ENCODE measurements around the gene IGSF11. TPM values are rescaled to one million over a fixed set of nuclear protein-coding genes. Genes with fewer than 3 reads are reported as not detected.

Gene IGSF11
- total and polyA plus RNA-seq, 4 donors, result 0.02 to 0.17 TPM; not detected in 2

DNA sequence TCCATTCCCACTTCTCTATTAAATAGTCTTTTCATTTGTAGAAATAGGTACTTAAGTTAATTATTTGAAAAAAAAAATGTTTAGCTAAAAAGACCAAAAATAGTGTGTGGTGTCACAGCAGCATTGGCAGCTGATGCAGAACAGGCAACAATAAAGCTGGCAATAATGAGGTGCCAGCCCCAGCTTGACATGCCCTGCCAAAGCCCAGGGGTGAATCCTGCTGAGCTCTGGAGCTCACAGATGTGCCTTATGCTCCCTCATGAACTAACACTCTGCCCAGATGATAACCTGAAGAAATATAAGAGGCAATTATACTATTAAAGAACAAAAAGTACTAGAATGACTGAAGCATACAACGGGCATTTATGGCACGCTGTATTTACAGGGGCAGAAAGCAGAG lies 63.8 kb downstream of the IGSF11 start:
- H3K9me3 ChIP-seq (ENCODE audit: control insufficient read depth in 4 of 4, low read length in 3 of 4), result no peaks in the 10 kb centered on the region
- H3K27me3 ChIP-seq (ENCODE audit: control insufficient read depth in 4 of 4, insufficient read depth in 4 of 4, low read length in 3 of 4), result peaks cover 0 to 3% (median 1%) of the 10 kb centered on the region in 4 donors
- DNase-seq (ENCODE audit: low spot score), result no peak
- H3K4me1 ChIP-seq (ENCODE audit: control insufficient read depth in 4 of 4, insufficient read depth in 4 of 4, low read length in 3 of 4), result no peaks in the 10 kb centered on the region
- 66% methylated on average over 2 of the region's 2 CpGs for WGBS
- no peak overlapping the region for H3K4me3 ChIP-seq (ENCODE audit: low read depth in 1 of 3, low read length in 3 of 3)
- TF ChIP-seq RAD21 (IDR thresholded peaks at IDR 0.05), result no peak
- no peak for TF ChIP-seq HNF4G (IDR thresholded peaks at IDR 0.05)
- no peak for TF ChIP-seq EGR1 (IDR thresholded peaks at IDR 0.05; ENCODE audit: low read depth in 2 of 2)
- TF ChIP-seq SP1 (IDR thresholded peaks at IDR 0.05), result no peak
- TF ChIP-seq FOXA1 (IDR thresholded peaks at IDR 0.05), result no peak
- TF ChIP-seq NR2F2 (IDR thresholded peaks at IDR 0.05), result no peak
- no peak for TF ChIP-seq RXRA (IDR thresholded peaks at IDR 0.05)
- no peak overlapping the region for H3K9ac ChIP-seq (ENCODE audit: low read depth in 1 of 2, low read length in 2 of 2)
- no peak overlapping the region for H3K27ac ChIP-seq (ENCODE audit: low read depth in 1 of 2, low read length in 2 of 2)
- H3K36me3 ChIP-seq (ENCODE audit: control insufficient read depth in 4 of 4, insufficient read depth in 3 of 4, low read depth in 1 of 4, low read length in 3 of 4), result no peaks in the 10 kb centered on the region

DNA sequence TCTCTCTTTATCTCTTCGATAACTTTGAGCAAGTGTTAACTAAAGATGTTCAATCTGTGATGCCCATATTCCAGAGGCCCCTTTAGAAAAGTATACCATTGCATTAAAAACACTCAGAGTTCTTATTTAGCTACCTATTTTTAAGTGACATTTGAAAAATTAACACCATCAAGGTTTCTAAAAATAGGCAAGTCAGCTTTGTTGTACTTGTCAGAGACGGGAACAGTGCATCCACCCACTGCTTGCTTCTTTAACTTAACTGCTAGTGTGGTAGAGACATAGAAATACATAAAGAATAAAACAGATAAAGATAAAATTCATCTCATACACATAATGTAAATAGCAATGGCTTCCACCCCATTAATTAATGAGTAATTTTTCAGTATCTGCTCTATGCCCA lies 66.0 kb downstream of the IGSF11 start:
- Histone ChIP-seq H3K27me3 (ENCODE audit: control insufficient read depth in 4 of 4, insufficient read depth in 4 of 4, low read length in 3 of 4) (peaks cover 0 to 3% (median 1%) of the 10 kb centered on the region in 4 donors), H3K4me1 (ENCODE audit: control insufficient read depth in 4 of 4, insufficient read depth in 4 of 4, low read length in 3 of 4) (no peaks in the 10 kb centered on the region), H3K36me3 (ENCODE audit: control insufficient read depth in 4 of 4, insufficient read depth in 3 of 4, low read depth in 1 of 4, low read length in 3 of 4) (no peaks in the 10 kb centered on the region), H3K9ac (ENCODE audit: low read depth in 1 of 2, low read length in 2 of 2) (no peak overlapping the region), H3K27ac (ENCODE audit: low read depth in 1 of 2, low read length in 2 of 2) (no peak overlapping the region), H3K4me3 (ENCODE audit: low read depth in 1 of 3, low read length in 3 of 3) (no peak overlapping the region), H3K9me3 (ENCODE audit: control insufficient read depth in 4 of 4, low read length in 3 of 4) (no peaks in the 10 kb centered on the region)
- WGBS, result 67% methylated on average over 2 of the region's 2 CpGs
- no peak for DNase-seq (ENCODE audit: low spot score)
- no peak for TF ChIP-seq YY1 (IDR thresholded peaks at IDR 0.05)

DNA sequence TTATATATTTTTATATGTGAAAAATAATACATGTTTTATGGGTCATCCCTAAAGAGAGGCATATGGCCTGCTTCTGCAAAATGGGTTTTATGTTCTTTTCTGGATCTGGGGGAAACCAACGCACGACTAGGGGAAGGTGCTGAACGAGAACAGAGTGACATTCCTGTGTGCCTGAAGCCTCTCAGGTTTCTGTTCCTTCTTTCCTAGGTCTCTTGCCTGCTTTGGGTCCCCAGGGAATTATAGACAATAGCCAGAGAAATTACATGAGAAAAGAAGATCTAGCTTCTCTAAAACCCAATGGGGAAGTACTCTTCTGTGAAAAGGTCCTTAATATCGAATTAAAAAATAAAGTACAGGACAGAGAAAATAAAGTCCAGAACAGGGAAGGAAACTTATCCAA lies 66.5 kb downstream of the IGSF11 start:
- Histone ChIP-seq H3K9ac (ENCODE audit: low read depth in 1 of 2, low read length in 2 of 2) (no peak overlapping the region), H3K4me1 (ENCODE audit: control insufficient read depth in 4 of 4, insufficient read depth in 4 of 4, low read length in 3 of 4) (no peaks in the 10 kb centered on the region), H3K4me3 (ENCODE audit: low read depth in 1 of 3, low read length in 3 of 3) (no peak overlapping the region), H3K27me3 (ENCODE audit: control insufficient read depth in 4 of 4, insufficient read depth in 4 of 4, low read length in 3 of 4) (peaks cover 0 to 3% (median 1%) of the 10 kb centered on the region in 4 donors), H3K27ac (ENCODE audit: low read depth in 1 of 2, low read length in 2 of 2) (no peak overlapping the region), H3K9me3 (ENCODE audit: control insufficient read depth in 4 of 4, low read length in 3 of 4) (no peaks in the 10 kb centered on the region), H3K36me3 (ENCODE audit: control insufficient read depth in 4 of 4, insufficient read depth in 3 of 4, low read depth in 1 of 4, low read length in 3 of 4) (no peaks in the 10 kb centered on the region)
- no peak for DNase-seq (ENCODE audit: low spot score)
- WGBS, result 54% methylated on average over 4 of the region's 4 CpGs
- TF ChIP-seq SP1 (IDR thresholded peaks at IDR 0.05) (no peak), JUND (IDR thresholded peaks at IDR 0.05) (no peak), TAF1 (conservative IDR thresholded peaks at IDR 0.05) (no peak), YY1 (IDR thresholded peaks at IDR 0.05) (no peak)

DNA sequence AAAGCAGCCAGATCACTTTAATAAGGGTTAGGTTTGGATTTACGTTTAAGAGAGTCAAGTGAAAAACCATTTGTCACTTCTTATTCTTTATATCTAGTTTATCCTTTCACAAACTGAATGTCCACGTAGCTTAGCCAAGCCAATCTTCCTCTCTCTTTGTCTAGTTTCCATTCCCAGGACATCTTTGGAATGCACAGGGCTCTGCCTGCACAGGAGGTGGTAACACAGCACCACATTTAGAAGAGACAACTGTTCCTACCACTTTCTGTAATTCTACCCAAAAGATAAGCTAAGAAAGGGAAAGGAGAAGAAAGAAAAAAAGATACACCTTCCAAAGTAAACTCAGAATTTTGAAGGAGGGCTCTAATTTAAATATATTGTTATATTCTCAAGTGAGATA lies 67.9 kb downstream of the IGSF11 start:
- WGBS, result 45% methylated on average over 2 of the region's 2 CpGs
- Histone ChIP-seq H3K27ac (ENCODE audit: low read depth in 1 of 2, low read length in 2 of 2) (no peak overlapping the region), H3K27me3 (ENCODE audit: control insufficient read depth in 4 of 4, insufficient read depth in 4 of 4, low read length in 3 of 4) (peaks cover 0 to 3% (median 1%) of the 10 kb centered on the region in 4 donors), H3K36me3 (ENCODE audit: control insufficient read depth in 4 of 4, insufficient read depth in 3 of 4, low read depth in 1 of 4, low read length in 3 of 4) (no peaks in the 10 kb centered on the region), H3K9me3 (ENCODE audit: control insufficient read depth in 4 of 4, low read length in 3 of 4) (no peaks in the 10 kb centered on the region), H3K9ac (ENCODE audit: low read depth in 1 of 2, low read length in 2 of 2) (no peak overlapping the region), H3K4me1 (ENCODE audit: control insufficient read depth in 4 of 4, insufficient read depth in 4 of 4, low read length in 3 of 4) (no peaks in the 10 kb centered on the region), H3K4me3 (ENCODE audit: low read depth in 1 of 3, low read length in 3 of 3) (no peak overlapping the region)
- TF ChIP-seq GABPA (IDR thresholded peaks at IDR 0.05 in 1 of 2, conservative IDR thresholded peaks at IDR 0.05 in 1 of 2) (no peak), FOXA1 (IDR thresholded peaks at IDR 0.05) (no peak), JUND (IDR thresholded peaks at IDR 0.05) (no peak), TAF1 (conservative IDR thresholded peaks at IDR 0.05) (no peak)
- TF ChIP-seq, protein P1, sequence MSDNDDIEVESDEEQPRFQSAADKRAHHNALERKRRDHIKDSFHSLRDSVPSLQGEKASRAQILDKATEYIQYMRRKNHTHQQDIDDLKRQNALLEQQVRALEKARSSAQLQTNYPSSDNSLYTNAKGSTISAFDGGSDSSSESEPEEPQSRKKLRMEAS (IDR thresholded peaks at IDR 0.05), result no peak
- TF ChIP-seq, protein P2, sequence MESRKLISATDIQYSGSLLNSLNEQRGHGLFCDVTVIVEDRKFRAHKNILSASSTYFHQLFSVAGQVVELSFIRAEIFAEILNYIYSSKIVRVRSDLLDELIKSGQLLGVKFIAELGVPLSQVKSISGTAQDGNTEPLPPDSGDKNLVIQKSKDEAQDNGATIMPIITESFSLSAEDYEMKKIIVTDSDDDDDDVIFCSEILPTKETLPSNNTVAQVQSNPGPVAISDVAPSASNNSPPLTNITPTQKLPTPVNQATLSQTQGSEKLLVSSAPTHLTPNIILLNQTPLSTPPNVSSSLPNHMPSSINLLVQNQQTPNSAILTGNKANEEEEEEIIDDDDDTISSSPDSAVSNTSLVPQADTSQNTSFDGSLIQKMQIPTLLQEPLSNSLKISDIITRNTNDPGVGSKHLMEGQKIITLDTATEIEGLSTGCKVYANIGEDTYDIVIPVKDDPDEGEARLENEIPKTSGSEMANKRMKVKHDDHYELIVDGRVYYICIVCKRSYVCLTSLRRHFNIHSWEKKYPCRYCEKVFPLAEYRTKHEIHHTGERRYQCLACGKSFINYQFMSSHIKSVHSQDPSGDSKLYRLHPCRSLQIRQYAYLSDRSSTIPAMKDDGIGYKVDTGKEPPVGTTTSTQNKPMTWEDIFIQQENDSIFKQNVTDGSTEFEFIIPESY (IDR thresholded peaks at IDR 0.05), result no peak
- TF ChIP-seq, protein P3, sequence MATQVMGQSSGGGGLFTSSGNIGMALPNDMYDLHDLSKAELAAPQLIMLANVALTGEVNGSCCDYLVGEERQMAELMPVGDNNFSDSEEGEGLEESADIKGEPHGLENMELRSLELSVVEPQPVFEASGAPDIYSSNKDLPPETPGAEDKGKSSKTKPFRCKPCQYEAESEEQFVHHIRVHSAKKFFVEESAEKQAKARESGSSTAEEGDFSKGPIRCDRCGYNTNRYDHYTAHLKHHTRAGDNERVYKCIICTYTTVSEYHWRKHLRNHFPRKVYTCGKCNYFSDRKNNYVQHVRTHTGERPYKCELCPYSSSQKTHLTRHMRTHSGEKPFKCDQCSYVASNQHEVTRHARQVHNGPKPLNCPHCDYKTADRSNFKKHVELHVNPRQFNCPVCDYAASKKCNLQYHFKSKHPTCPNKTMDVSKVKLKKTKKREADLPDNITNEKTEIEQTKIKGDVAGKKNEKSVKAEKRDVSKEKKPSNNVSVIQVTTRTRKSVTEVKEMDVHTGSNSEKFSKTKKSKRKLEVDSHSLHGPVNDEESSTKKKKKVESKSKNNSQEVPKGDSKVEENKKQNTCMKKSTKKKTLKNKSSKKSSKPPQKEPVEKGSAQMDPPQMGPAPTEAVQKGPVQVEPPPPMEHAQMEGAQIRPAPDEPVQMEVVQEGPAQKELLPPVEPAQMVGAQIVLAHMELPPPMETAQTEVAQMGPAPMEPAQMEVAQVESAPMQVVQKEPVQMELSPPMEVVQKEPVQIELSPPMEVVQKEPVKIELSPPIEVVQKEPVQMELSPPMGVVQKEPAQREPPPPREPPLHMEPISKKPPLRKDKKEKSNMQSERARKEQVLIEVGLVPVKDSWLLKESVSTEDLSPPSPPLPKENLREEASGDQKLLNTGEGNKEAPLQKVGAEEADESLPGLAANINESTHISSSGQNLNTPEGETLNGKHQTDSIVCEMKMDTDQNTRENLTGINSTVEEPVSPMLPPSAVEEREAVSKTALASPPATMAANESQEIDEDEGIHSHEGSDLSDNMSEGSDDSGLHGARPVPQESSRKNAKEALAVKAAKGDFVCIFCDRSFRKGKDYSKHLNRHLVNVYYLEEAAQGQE (IDR thresholded peaks at IDR 0.05), result no peak
- DNase-seq (ENCODE audit: low spot score), result no peak
